WTC11 (cell line): ENCODE measurements around the gene AQP9.

Experiments used
- ESRRA ChIP-seq: sonication (generic); formaldehyde crosslinking; IDR thresholded peaks from 2 replicates; pipeline ENCODE4 v1.8.1; 2022; ENCODE audit warnings: mild to moderate bottlenecking, missing genetic modification reagents, borderline replicate concordance
- MYBL2 ChIP-seq: sonication (generic); formaldehyde crosslinking; IDR thresholded peaks from 2 replicates; pipeline ENCODE4 v1.8.1; 2023; ENCODE audit warnings: mild to moderate bottlenecking, moderate library complexity, missing genetic modification reagents
- NR2C2 ChIP-seq: sonication (generic); formaldehyde crosslinking; IDR thresholded peaks from 2 replicates; pipeline ENCODE4 v1.8.0; 2022; ENCODE audit warnings: mild to moderate bottlenecking, missing genetic modification reagents
- ZBTB21 ChIP-seq: sonication (generic); formaldehyde crosslinking; IDR thresholded peaks from 2 replicates; pipeline ENCODE4 v1.8.1; 2023; ENCODE audit warnings: mild to moderate bottlenecking, missing genetic modification reagents, borderline replicate concordance
- ZNF423 ChIP-seq: fragments of 250-450 bp; sonication (Bioruptor Pico); IDR thresholded peaks from 2 replicates; pipeline ENCODE4 v2.1.2; 2022; ENCODE audit warnings: mild to moderate bottlenecking, moderate library complexity
- TF ChIP-seq, protein P1 (sequence below): fragments of 200-600 bp; IDR thresholded peaks from 2 replicates; pipeline ENCODE4 v1.8.0; 2022; ENCODE audit warnings: antibody characterized with exemption
- TF ChIP-seq, protein P2 (sequence below): sonication (generic); formaldehyde crosslinking; IDR thresholded peaks from 2 replicates; pipeline ENCODE4 v1.8.1; 2023; ENCODE audit warnings: mild to moderate bottlenecking, missing genetic modification reagents, moderate library complexity
- TF ChIP-seq, protein P3 (sequence below): sonication (generic); formaldehyde crosslinking; IDR thresholded peaks from 2 replicates; pipeline ENCODE4 v1.8.0; 2022; ENCODE audit warnings: mild to moderate bottlenecking, missing genetic modification reagents
- TF ChIP-seq, protein P4 (sequence below): sonication (generic); formaldehyde crosslinking; IDR thresholded peaks from 2 replicates; pipeline ENCODE4 v1.8.1; 2023; ENCODE audit warnings: mild to moderate bottlenecking, missing genetic modification reagents

- TF ChIP-seq, protein P1, sequence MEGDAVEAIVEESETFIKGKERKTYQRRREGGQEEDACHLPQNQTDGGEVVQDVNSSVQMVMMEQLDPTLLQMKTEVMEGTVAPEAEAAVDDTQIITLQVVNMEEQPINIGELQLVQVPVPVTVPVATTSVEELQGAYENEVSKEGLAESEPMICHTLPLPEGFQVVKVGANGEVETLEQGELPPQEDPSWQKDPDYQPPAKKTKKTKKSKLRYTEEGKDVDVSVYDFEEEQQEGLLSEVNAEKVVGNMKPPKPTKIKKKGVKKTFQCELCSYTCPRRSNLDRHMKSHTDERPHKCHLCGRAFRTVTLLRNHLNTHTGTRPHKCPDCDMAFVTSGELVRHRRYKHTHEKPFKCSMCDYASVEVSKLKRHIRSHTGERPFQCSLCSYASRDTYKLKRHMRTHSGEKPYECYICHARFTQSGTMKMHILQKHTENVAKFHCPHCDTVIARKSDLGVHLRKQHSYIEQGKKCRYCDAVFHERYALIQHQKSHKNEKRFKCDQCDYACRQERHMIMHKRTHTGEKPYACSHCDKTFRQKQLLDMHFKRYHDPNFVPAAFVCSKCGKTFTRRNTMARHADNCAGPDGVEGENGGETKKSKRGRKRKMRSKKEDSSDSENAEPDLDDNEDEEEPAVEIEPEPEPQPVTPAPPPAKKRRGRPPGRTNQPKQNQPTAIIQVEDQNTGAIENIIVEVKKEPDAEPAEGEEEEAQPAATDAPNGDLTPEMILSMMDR: no peak
- TF ChIP-seq, protein P2, sequence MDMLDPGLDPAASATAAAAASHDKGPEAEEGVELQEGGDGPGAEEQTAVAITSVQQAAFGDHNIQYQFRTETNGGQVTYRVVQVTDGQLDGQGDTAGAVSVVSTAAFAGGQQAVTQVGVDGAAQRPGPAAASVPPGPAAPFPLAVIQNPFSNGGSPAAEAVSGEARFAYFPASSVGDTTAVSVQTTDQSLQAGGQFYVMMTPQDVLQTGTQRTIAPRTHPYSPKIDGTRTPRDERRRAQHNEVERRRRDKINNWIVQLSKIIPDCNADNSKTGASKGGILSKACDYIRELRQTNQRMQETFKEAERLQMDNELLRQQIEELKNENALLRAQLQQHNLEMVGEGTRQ (CRISPR knock-in tag): no peak
- TF ChIP-seq, protein P3, sequence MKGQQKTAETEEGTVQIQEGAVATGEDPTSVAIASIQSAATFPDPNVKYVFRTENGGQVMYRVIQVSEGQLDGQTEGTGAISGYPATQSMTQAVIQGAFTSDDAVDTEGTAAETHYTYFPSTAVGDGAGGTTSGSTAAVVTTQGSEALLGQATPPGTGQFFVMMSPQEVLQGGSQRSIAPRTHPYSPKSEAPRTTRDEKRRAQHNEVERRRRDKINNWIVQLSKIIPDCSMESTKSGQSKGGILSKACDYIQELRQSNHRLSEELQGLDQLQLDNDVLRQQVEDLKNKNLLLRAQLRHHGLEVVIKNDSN: no peak
- TF ChIP-seq NR2C2 (CRISPR knock-in tag) (no peak), MYBL2 (CRISPR knock-in tag) (no peak), ZNF423 (CRISPR knock-in tag) (no peak), ESRRA (CRISPR knock-in tag) (no peak), ZBTB21 (CRISPR knock-in tag) (no peak)
- TF ChIP-seq, protein P4, sequence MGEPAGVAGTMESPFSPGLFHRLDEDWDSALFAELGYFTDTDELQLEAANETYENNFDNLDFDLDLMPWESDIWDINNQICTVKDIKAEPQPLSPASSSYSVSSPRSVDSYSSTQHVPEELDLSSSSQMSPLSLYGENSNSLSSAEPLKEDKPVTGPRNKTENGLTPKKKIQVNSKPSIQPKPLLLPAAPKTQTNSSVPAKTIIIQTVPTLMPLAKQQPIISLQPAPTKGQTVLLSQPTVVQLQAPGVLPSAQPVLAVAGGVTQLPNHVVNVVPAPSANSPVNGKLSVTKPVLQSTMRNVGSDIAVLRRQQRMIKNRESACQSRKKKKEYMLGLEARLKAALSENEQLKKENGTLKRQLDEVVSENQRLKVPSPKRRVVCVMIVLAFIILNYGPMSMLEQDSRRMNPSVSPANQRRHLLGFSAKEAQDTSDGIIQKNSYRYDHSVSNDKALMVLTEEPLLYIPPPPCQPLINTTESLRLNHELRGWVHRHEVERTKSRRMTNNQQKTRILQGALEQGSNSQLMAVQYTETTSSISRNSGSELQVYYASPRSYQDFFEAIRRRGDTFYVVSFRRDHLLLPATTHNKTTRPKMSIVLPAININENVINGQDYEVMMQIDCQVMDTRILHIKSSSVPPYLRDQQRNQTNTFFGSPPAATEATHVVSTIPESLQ (CRISPR knock-in tag): no peak
Measured at GRCh38 chr15:58178668-58179067, 40.5 kb downstream of the AQP9 start.
